CD4-positive, alpha-beta T cell treated with Interleukin-12 subunit alpha and Interleukin-12 subunit beta, for 1 hour (primary cell): ENCODE results near the gene ENDOG.
"Not testable (repeated sequence)": the region's sequence is repeated elsewhere in the genome, so short reads cannot be mapped to it uniquely, and the experiment has no call there.

Experiments used
- DNase-seq: peaks from one replicate; pipeline ENCODE4 v3.0.0-alpha.2; 2020

ENDOG gene

DNA sequence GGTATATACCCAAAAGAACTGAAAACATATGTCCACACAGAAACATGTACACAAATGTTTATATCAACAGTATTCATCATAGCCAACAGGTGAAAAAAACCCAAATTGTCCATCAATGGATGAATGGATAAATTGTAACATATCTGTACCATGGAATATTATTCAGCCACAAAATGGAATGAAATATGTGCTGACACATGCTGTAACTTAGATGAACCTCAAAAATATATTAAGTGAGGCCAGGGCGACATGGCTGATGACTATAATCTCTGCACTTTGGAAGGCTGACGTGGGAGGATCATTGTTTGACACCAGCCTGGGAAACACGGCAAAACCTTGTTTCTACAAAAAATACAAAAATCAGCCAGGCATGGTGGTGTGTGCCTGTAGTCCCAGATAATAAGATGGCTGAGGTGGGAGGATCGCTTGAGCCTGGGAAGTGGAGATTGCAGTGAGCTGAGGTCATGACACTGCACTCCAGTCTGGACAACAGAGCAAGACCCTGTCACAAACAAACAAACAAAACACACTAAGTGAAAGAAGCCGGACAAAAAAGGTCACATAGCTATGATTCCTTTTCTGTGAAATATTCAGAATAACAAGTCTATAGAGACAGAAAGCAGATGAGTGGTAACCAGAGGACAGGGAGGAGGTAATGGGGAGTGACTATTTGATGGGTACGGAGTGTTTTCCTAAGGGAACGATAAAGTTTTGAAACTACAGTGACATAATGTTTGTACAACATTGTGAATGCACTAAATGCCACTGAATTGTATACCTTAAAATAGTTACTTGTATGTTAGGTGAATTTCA lies 52.0 kb downstream of the ENDOG start:
- no peak for DNase-seq

GRCh38 chr9:128870941-128871265 lies 52.6 kb downstream of the ENDOG start:
- not testable (repeated sequence) for DNase-seq
